HepG2 (cell line): ENCODE data around the gene TRIM2. TPM values are rescaled to one million over a fixed set of nuclear protein-coding genes. Genes with fewer than 3 reads are reported as not detected.

ENCODE experiments used
- ATAC-seq: fragments of 200-7000 bp; cut with Tn5 transposase; 3 replicates; pipeline ENCODE4 v1.9.1; 2020; ENCODE audit warnings: mild to moderate bottlenecking, moderate library complexity
- BruUV-seq: library from RNA; stranded (reverse); fragments of 400-500 nt; replicated peaks from 2 replicates; lab custom pipeline; 2021; lab: Mats Ljungman, UMichigan
- CTCF ChIA-PET: fragments of 300-600 bp; formaldehyde crosslinking; extraction: SDS; loops from one replicate; lab custom pipeline; 2021; ENCODE audit warnings: low total read pairs, inconsistent platforms, low intra/inter-chr PET ratio; lab: Yijun Ruan, JAX
- POLR2A ChIA-PET: fragments of 350-600 bp; sonication (Branson Sonifier 250); formaldehyde crosslinking; loops from one replicate; lab custom pipeline; 2020; ENCODE audit warnings: antibody characterized with exemption, inconsistent platforms; lab: Yijun Ruan, JAX
- DNase-seq: peaks from one replicate; pipeline ENCODE4 v3.0.0-alpha.2; 2015; ENCODE audit warnings: low spot score
- FAIRE-seq: peaks from 3 replicates; lab custom pipeline; 2011; peaks lifted over from hg19 to GRCh38; lab: Jason Lieb, UNC
- H2AFZ ChIP-seq: one replicate; pipeline ENCODE4 v1.6.1; 2011; ENCODE audit warnings: low read length, inconsistent platforms
- H3K27ac ChIP-seq: fragments of 300-600 bp; 3 replicates; pipeline ENCODE4 v1.8.0; 2011; ENCODE audit warnings: mixed run types, mild to moderate bottlenecking, mixed read lengths, low read length, inconsistent platforms; ENCODE audit not compliant: insufficient read depth; ENCODE audit errors: extremely low read length
- H3K27me3 ChIP-seq, 2 experiments: fragments of 200-600 bp in 1 of 2; 2 replicates in 1 of 2; 3 replicates in 1 of 2; pipeline versions ENCODE4 v1.6.0 to v1.8.0; 2011; ENCODE audit warnings: low read length in 2 of 2, mild to moderate bottlenecking in 2 of 2, moderate library complexity in 2 of 2, inconsistent platforms in 1 of 2; ENCODE audit not compliant: insufficient read depth in 2 of 2, control insufficient read depth in 1 of 2
- H3K36me3 ChIP-seq, 2 experiments: fragments of 200-600 bp in 1 of 2; replicated peaks in 1 of 2; 2 replicates in 1 of 2; 3 replicates in 1 of 2; pipeline versions ENCODE4 v1.5.1 to v1.8.0; 2011; ENCODE audit warnings: low read length in 2 of 2, inconsistent platforms in 1 of 2; ENCODE audit not compliant: insufficient read depth in 2 of 2, control insufficient read depth in 1 of 2
- H3K4me1 ChIP-seq: 2 replicates; pipeline ENCODE4 v1.5.1; 2012; ENCODE audit warnings: low read length, inconsistent platforms; ENCODE audit not compliant: insufficient read depth
- H3K4me2 ChIP-seq: 2 replicates; pipeline ENCODE4 v1.6.0; 2011; ENCODE audit warnings: low read depth, low read length, inconsistent platforms
- H3K4me3 ChIP-seq, 3 experiments: fragments of 200-600 bp in 1 of 3; sonication (generic), shearing (Covaris generic) in 1 of 3; replicated peaks in 1 of 3; 2 replicates each; pipeline ENCODE4 v1.5.1; 2011 to 2016; ENCODE audit warnings: low read length in 3 of 3, inconsistent platforms in 2 of 3, low read depth in 2 of 3, mild to moderate bottlenecking in 2 of 3, control low read depth in 1 of 3, mixed read lengths in 1 of 3; ENCODE audit not compliant: insufficient read depth in 1 of 3
- H3K79me2 ChIP-seq: one replicate; pipeline ENCODE4 v1.6.1; 2011; ENCODE audit warnings: low read length, inconsistent platforms; ENCODE audit not compliant: insufficient read depth
- H3K9ac ChIP-seq: 2 replicates; pipeline ENCODE4 v1.6.0; 2011; ENCODE audit warnings: mild to moderate bottlenecking, low read depth, low read length, inconsistent platforms; ENCODE audit not compliant: insufficient read depth
- H3K9me3 ChIP-seq: 2 replicates; pipeline ENCODE4 v1.5.1; 2012; ENCODE audit warnings: mild to moderate bottlenecking, low read length
- H4K20me1 ChIP-seq: 2 replicates; pipeline ENCODE4 v1.6.0; 2011; ENCODE audit warnings: inconsistent platforms, mild to moderate bottlenecking, low read length, moderate library complexity; ENCODE audit not compliant: insufficient read depth
- HNRNPUL1 ChIP-seq: fragments of 200-400 bp; formaldehyde crosslinking; IDR thresholded peaks from 2 replicates; pipeline ENCODE4 v1.6.1; 2017; ENCODE audit warnings: low read depth, mild to moderate bottlenecking, low read length, moderate library complexity
- JARID2 ChIP-seq: sonication (generic); formaldehyde crosslinking; IDR thresholded peaks from 2 replicates; pipeline ENCODE4 v1.8.1; 2023; ENCODE audit warnings: missing genetic modification reagents, inconsistent platforms; ENCODE audit not compliant: insufficient replicate concordance
- MAFF ChIP-seq: IDR thresholded peaks from 2 replicates; pipeline ENCODE4 v1.6.1; 2011; ENCODE audit warnings: low read depth, low read length, improper control_type of control experiment
- MAFK ChIP-seq, 2 experiments: IDR thresholded peaks in 1 of 2; conservative IDR thresholded peaks in 1 of 2; 2 replicates each; pipeline ENCODE4 v1.6.1; 2011; ENCODE audit warnings: improper control_type of control experiment in 2 of 2, low read length in 2 of 2
- MEIS1 ChIP-seq: sonication (generic); formaldehyde crosslinking; IDR thresholded peaks from 2 replicates; pipeline ENCODE4 v1.9.0; 2021; ENCODE audit warnings: mild to moderate bottlenecking, missing genetic modification reagents, moderate library complexity, borderline replicate concordance
- MTA1 ChIP-seq: sonication (generic); formaldehyde crosslinking; IDR thresholded peaks from 2 replicates; pipeline ENCODE4 v1.4.0; 2020; ENCODE audit warnings: missing genetic modification reagents, mild to moderate bottlenecking, borderline replicate concordance
- MZF1 ChIP-seq: sonication (generic); formaldehyde crosslinking; IDR thresholded peaks from 2 replicates; pipeline ENCODE4 v1.8.1; 2023; ENCODE audit warnings: mild to moderate bottlenecking, missing genetic modification reagents, borderline replicate concordance
- RFX5 ChIP-seq: IDR thresholded peaks from 2 replicates; pipeline ENCODE4 v1.6.1; 2011; ENCODE audit warnings: low read depth, low read length, improper control_type of control experiment
- SRSF1 ChIP-seq: fragments of 200-400 bp; formaldehyde crosslinking; optimal IDR thresholded peaks from 2 replicates; pipeline ENCODE3; 2017; ENCODE audit warnings: mild to moderate bottlenecking, low read depth, low read length, moderate library complexity
- TCF7L2 ChIP-seq: IDR thresholded peaks from 2 replicates; pipeline ENCODE4 v1.6.1; 2011; ENCODE audit warnings: mild to moderate bottlenecking, low read depth, low read length, moderate library complexity
- ZBTB26 ChIP-seq: IDR thresholded peaks from 2 replicates; pipeline ENCODE4 v1.6.1; 2016; ENCODE audit warnings: missing compliant biosample characterization, missing genetic modification reagents, borderline replicate concordance
- ZNF367 ChIP-seq: sonication (generic); formaldehyde crosslinking; IDR thresholded peaks from 2 replicates; pipeline ENCODE4 v1.4.0; 2020; ENCODE audit warnings: missing genetic modification reagents, borderline replicate concordance
- ZNF543 ChIP-seq: sonication (generic); formaldehyde crosslinking; IDR thresholded peaks from 2 replicates; pipeline ENCODE4 v1.4.0; 2020; ENCODE audit warnings: mild to moderate bottlenecking, missing genetic modification reagents
- ZNF570 ChIP-seq: sonication (generic); formaldehyde crosslinking; IDR thresholded peaks from 2 replicates; pipeline ENCODE4 v1.4.0; 2020; ENCODE audit warnings: mild to moderate bottlenecking, missing genetic modification reagents, borderline replicate concordance
- ZNF749 ChIP-seq: sonication (generic); formaldehyde crosslinking; IDR thresholded peaks from 2 replicates; pipeline ENCODE4 v1.8.0; 2022; ENCODE audit warnings: mild to moderate bottlenecking, missing genetic modification reagents, moderate library complexity, borderline replicate concordance
- WGBS: methylation state at CpG from one replicate; pipeline ENCODE4 v1.1.6; 2017; ENCODE audit warnings: low lambda C conversion rate; 5-methylcytosine and 5-hydroxymethylcytosine counted together
- in situ Hi-C: cut with HindIII; loops from 2 replicates; pipeline ENCODE4 v1.10.0; 2017; ENCODE audit warnings: low pct_unique_long_range_greater_than_20kb; ENCODE audit not compliant: extremely low pct_ligation_motif_present
- intact Hi-C: fragments of 100-400 bp; cut with micrococcal nuclease; formaldehyde crosslinking; loops from one replicate; pipeline ENCODE4 v1.10.0; 2022; ENCODE audit not compliant: unreplicated experiment
- polyA plus RNA-seq, 8 experiments: library from polyadenylated mRNA; depleted of rRNA in 3 of 8; stranded (reverse) in 7 of 8; unstranded in 1 of 8; fragments of >200 nt; fragmentation: Illumina TruSeq in 4 of 8; extraction: Trizol in 4 of 8; gene quantifications; 2 replicates each; pipeline versions ENCODE4 v1.2.1 to v1.2.3, GENCODE V29; 2011 to 2016; ENCODE audit warnings: low read depth in 4 of 8, missing spikeins in 1 of 8, mixed read lengths in 1 of 8; ENCODE audit not compliant: insufficient read depth in 1 of 8
- total RNA-seq, 5 experiments: library from RNA; depleted of rRNA; stranded (reverse); fragments of >200 nt; fragmentation: Illumina TruSeq; extraction: Trizol; gene quantifications; 2 replicates each; pipeline ENCODE4 v1.2.3, GENCODE V29; 2016; ENCODE audit warnings: low read depth in 1 of 5

TRIM2 gene
- total and polyA plus RNA-seq, 2 of the 13 experiments (the other 11 are each of a cell fraction or from before 2014, with no cell fraction given): 2.1 to 4.2 TPM

- no peak for TF ChIP-seq RFX5
These were observed 77.2 kb downstream of the TRIM2 start (continued) for GRCh38 chr4:153281476-153281875.

- 88% methylated on average over 4 of the region's 4 CpGs for WGBS
- in situ Hi-C loops: no loop called here
- H4K20me1 ChIP-seq: no peaks in the 10 kb centered on the region
- no peak overlapping the region for H3K9ac ChIP-seq
- no peak overlapping the region for H2AFZ ChIP-seq
- DNase-seq: no peak
- POLR2A ChIA-PET: no interaction called here
- BruUV-seq: no TSS peak
- H3K27ac ChIP-seq: no peak overlapping the region
- H3K27me3 ChIP-seq: no peaks in the 10 kb centered on the region
- H3K4me1 ChIP-seq: no peaks in the 10 kb centered on the region
- TF ChIP-seq HNRNPUL1 (no peak), MAFK (conservative IDR thresholded peaks at IDR 0.05 in 1 of 2, IDR thresholded peaks at IDR 0.05 in 1 of 2; ENCODE audit: low read length in 2 of 2) (peak; percentile 68 to 72), MAFF (peak; percentile 62)
- TF ChIP-seq, all 625 proteins: peak for 2
- intact Hi-C loops: no loop called here
- CTCF ChIA-PET: no interaction called here
- ATAC-seq: no peak
- no peak overlapping the region for H3K4me2 ChIP-seq
- H3K36me3 ChIP-seq: no peaks in the 10 kb centered on the region
- no peak overlapping the region for H3K4me3 ChIP-seq
- H3K79me2 ChIP-seq: no peaks in the 10 kb centered on the region
- H3K9me3 ChIP-seq: no peaks in the 10 kb centered on the region
- no peak for FAIRE-seq
These were observed 77.8 kb downstream of the TRIM2 start for GRCh38 chr4:153282023-153282422.

- FAIRE-seq: no peak
- intact Hi-C loops: no loop called here
- Histone ChIP-seq H3K27me3 (no peaks in the 10 kb centered on the region), H3K4me2 (no peak overlapping the region), H3K9me3 (no peaks in the 10 kb centered on the region), H3K9ac (no peak overlapping the region), H3K79me2 (no peaks in the 10 kb centered on the region), H3K27ac (no peak overlapping the region), H3K4me1 (no peaks in the 10 kb centered on the region), H2AFZ (no peak overlapping the region), H4K20me1 (no peaks in the 10 kb centered on the region), H3K4me3 (no peak overlapping the region), H3K36me3 (no peaks in the 10 kb centered on the region)
- POLR2A ChIA-PET: no interaction called here
- CTCF ChIA-PET: no interaction called here
- 92% methylated on average over 3 of the region's 3 CpGs for WGBS
- no peak for ATAC-seq
- DNase-seq: no peak
- in situ Hi-C loops: no loop called here
- BruUV-seq: no TSS peak
- TF ChIP-seq ZBTB26: no peak
- no peak for TF ChIP-seq ZNF749 (CRISPR knock-in tag)
- no peak for TF ChIP-seq ZNF543 (CRISPR knock-in tag)
- TF ChIP-seq ZNF367 (CRISPR knock-in tag): no peak
- no peak for TF ChIP-seq TCF7L2
- no peak for TF ChIP-seq MEIS1 (CRISPR knock-in tag)
- no peak for TF ChIP-seq MTA1
- TF ChIP-seq SRSF1: no peak
- no peak for TF ChIP-seq MZF1 (CRISPR knock-in tag)
- no peak for TF ChIP-seq JARID2 (CRISPR knock-in tag)
- no peak for TF ChIP-seq ZNF570 (CRISPR knock-in tag)
These were observed 79.0 kb downstream of the TRIM2 start for GRCh38 chr4:153283260-153283659.
